ENCODE measurements around the gene IER5.

DNA sequence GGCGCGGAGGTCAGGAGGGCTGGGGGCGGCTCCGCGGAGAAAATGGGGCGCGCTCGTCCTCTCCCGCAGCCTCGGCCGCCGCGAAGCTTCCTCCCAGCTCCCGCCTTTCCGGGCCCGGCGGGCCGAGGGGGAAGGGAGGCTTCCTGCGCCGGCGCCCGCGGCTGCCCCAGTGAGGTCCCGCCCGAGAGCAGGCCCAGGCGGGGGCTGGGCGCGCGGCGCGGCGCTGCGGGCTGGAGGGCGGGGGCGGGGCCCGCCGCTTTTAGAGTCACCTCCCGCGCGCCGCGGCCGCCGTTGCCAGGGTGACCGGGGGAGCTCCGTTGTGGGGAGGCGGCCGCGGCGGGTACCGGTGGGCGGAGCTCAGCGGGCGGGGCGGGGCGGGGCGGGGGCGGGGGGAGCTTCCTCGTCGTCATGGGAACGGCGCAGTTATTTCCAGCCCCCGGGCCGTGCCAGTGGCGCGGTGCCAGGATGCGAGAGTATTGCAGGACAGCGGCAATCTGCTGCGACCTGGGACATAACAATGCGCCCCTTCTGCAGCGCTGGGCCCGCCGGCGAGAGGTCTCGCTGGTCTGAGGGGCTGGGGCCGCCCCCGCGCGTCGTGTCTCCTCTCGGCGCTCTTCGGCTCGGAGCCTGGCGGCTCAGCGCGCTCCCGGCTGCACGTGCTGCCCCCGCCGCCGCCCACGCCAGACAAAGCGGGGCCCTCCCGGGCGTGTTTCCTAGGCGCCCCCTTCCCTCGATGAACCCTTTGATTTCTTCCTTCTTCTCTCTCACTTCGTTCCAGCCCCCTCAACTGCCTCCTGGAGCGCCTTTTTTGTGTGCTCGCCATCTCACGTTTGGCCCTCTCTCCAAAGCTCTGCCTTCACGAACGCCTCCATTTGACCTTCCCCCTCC, 16.9 kb downstream of the IER5 start:
- TF ChIP-seq, protein P1, sequence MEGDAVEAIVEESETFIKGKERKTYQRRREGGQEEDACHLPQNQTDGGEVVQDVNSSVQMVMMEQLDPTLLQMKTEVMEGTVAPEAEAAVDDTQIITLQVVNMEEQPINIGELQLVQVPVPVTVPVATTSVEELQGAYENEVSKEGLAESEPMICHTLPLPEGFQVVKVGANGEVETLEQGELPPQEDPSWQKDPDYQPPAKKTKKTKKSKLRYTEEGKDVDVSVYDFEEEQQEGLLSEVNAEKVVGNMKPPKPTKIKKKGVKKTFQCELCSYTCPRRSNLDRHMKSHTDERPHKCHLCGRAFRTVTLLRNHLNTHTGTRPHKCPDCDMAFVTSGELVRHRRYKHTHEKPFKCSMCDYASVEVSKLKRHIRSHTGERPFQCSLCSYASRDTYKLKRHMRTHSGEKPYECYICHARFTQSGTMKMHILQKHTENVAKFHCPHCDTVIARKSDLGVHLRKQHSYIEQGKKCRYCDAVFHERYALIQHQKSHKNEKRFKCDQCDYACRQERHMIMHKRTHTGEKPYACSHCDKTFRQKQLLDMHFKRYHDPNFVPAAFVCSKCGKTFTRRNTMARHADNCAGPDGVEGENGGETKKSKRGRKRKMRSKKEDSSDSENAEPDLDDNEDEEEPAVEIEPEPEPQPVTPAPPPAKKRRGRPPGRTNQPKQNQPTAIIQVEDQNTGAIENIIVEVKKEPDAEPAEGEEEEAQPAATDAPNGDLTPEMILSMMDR (IDR thresholded peaks at IDR 0.05) = no peak
- no peak for TF ChIP-seq EZH2 (IDR thresholded peaks at IDR 0.05; ENCODE audit: borderline replicate concordance, insufficient read depth, low read depth, low read length, poor library complexity, severe bottlenecking)
